Effector memory CD8-positive, alpha-beta T cell (primary cell): ENCODE data around the gene MTSS2.

ENCODE experiments used
- ATAC-seq: fragments of 150-1000 bp; cut with Tn5 transposase; replicated peaks from 2 replicates; pipeline ENCODE4 v1.10.0; 2021; ENCODE audit warnings: mild to moderate bottlenecking, moderate library complexity
- DNase-seq, 3 experiments: peaks; one replicate each; pipeline ENCODE4 v3.0.0; 2021
- H3K27ac Mint-ChIP-seq, 2 donors: one replicate each; pipeline ENCODE4 v1.8.0; 2022; ENCODE audit warnings: mild to moderate bottlenecking in 2 of 2, mixed read lengths in 2 of 2, moderate library complexity in 2 of 2
- H3K27me3 Mint-ChIP-seq, 2 donors: one replicate each; pipeline ENCODE4 v1.8.0; 2022; ENCODE audit warnings: mixed read lengths in 2 of 2
- H3K36me3 Mint-ChIP-seq: one replicate; pipeline ENCODE4 v1.8.0; 2022; ENCODE audit warnings: mild to moderate bottlenecking, moderate library complexity, mixed read lengths; ENCODE audit not compliant: insufficient read depth
- H3K4me1 Mint-ChIP-seq, 2 donors: one replicate each; pipeline ENCODE4 v1.8.0; 2022; ENCODE audit warnings: low read depth in 2 of 2, mixed read lengths in 2 of 2
- H3K4me3 Mint-ChIP-seq, 2 donors: one replicate each; pipeline ENCODE4 v1.8.0; 2022; ENCODE audit warnings: mild to moderate bottlenecking in 2 of 2, mixed read lengths in 2 of 2, moderate library complexity in 2 of 2
- H3K9me3 Mint-ChIP-seq, 2 donors: one replicate each; pipeline ENCODE4 v1.8.0; 2022; ENCODE audit warnings: mixed read lengths in 2 of 2

Gene MTSS2

DNA sequence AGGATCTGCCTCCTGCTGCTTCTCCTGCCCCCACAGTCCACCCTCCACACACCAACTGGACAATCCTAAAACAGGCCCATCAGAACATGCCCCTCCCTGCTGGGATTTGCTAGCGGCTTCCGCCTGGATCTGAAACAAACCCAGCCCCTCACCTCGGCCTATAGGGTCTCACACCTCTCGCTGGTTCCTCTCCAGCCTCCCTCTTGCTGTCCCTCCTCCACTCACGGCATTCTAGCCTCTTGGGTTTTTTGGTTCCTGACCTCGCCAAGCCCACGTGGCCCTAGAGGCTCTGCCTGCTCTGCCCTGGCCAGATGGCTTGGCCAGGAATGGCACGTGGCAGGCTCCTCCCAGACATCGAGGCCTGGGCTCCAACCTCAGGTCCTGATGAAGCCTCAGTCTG is 15.7 kb upstream of the MTSS2 start:
- DNase-seq = no peak
- H3K4me1 Mint-ChIP-seq = peaks cover 10 to 18% of the 10 kb centered on the region in 2 donors
- H3K4me3 Mint-ChIP-seq = no peak overlapping the region
- peak overlapping the region; percentile 74 to 82 for H3K27ac Mint-ChIP-seq
- H3K36me3 Mint-ChIP-seq = peaks cover 3% of the 10 kb centered on the region
- no peaks in the 10 kb centered on the region for H3K9me3 Mint-ChIP-seq
- no peaks in the 10 kb centered on the region for H3K27me3 Mint-ChIP-seq
- ATAC-seq = no peak

DNA sequence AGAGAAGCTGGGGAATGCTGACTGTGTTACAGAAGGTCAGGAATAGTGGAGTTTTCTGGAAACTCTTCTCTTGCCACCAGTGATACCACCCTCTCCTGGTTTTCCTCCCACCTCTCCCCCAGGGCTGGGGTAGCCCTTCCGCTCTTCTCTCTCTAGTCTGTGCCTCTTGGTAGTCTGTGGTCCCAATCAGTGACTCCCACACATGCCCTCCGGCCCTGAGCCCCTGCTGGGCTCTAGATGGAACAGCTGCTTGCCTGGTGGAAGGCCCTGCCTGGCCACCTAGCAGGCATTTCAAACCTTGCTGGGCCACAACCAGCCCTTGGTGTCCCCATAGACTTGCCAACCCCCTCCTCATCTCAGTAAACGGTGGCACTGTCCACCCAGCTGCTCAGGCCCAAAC is 15.2 kb upstream of the MTSS2 start:
- ATAC-seq (no peak), DNase-seq (no peak)
- Mint-ChIP-seq H3K27ac (peak overlapping the region in 1 of 2 donors; percentile 82), H3K27me3 (no peaks in the 10 kb centered on the region), H3K4me1 (peaks cover 16 to 19% of the 10 kb centered on the region in 2 donors), H3K9me3 (no peaks in the 10 kb centered on the region), H3K4me3 (no peak overlapping the region), H3K36me3 (no peaks in the 10 kb centered on the region)

DNA sequence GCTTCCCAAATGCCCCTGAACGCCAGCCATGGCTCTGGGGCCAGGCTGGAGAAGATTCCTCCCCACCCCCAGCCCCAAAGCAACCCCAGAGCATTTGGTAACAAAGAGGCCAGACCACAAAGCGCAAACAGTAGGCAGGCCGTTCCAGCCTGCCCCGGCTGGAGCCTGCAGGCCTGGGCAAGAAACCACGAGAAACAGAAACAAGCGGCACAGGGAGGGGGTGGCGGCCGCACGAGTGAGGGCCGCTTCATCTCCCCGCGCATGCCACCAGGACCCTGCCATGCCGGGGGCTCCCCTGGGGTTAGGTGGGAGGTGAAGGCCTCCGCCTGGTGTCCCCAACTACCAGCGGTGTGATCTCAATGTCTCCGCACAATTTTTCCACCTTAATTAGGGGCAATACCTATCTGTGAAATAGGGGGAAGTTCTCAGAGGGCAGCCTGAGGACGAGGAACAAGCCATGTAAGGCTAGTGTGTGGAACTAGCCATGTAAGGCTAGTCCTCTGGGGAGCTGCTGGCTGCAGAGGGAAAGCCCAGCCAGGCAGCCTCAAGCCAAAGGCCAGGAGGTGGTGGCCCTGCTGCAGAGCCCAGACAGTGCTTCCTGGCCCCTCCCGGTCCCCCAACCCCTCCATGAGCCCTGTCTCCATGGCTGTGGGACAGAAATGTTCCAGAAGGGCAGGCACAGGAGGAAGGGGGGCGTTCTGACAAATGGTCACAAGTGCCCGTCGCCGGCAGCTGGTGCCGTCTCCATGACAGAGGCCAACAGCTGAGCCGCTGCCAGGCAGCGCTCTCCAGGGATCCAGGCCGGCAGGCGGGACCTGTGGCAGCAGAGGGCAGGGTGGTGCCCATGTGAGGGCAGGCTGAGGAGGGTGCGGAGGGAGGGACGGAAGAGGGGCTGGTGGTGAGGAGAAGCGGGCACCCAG is 14.5 kb upstream of the MTSS2 start:
- Mint-ChIP-seq H3K36me3 (no peaks in the 10 kb centered on the region), H3K27ac (no peak overlapping the region), H3K9me3 (no peaks in the 10 kb centered on the region), H3K4me1 (peaks cover 22 to 25% of the 10 kb centered on the region in 2 donors), H3K27me3 (no peaks in the 10 kb centered on the region), H3K4me3 (no peak overlapping the region)
- no peak for DNase-seq
- no peak for ATAC-seq

DNA sequence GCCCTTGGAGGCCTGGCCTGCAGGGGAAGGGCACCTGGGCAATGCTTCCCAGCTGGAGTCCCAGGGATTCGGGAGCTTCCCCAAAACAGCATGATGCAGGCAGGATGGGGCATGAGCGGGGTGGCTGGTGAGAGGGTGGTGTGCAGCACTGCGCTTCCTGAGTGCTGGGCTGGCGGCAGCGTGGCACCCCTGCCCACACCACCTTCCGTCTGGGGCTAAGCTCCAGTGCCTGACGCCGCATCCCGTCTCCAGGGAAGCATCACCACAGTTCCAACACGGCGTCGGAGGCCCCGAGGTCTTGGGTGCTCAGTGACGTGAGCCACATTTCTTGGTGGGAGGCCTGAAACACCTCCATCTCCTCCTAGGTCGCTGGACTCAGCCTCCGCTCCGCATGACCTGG is 13.8 kb upstream of the MTSS2 start:
- H3K27ac Mint-ChIP-seq = no peak overlapping the region
- DNase-seq = no peak
- H3K36me3 Mint-ChIP-seq = no peaks in the 10 kb centered on the region

DNA sequence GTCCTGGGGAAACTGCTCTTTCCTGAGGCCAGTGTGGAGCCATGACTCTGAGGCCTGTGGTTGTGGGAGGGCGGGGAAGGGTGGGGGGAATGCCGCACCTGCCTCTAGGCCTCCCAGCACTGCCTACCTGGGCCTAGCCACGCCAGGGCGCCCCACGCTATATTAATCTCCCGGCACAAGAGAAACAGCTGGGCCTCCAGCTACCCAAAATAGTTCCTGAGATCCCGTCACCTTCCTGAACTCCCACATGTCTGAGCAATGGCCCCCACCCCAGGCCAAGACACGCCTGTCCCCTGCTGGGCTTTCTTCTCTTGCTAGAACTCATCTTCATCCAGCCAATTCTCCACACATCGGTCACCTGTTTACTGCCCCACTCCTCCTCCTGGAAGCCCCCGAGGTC is 13.0 kb upstream of the MTSS2 start:
- Mint-ChIP-seq H3K4me1 (peaks cover 24 to 27% of the 10 kb centered on the region in 2 donors), H3K9me3 (no peaks in the 10 kb centered on the region), H3K36me3 (no peaks in the 10 kb centered on the region), H3K4me3 (no peak overlapping the region), H3K27me3 (no peaks in the 10 kb centered on the region), H3K27ac (peak overlapping the region; percentile 28 to 88)
- DNase-seq = no peak
- ATAC-seq = no peak

More for the DNA sequence above, 13.8 kb upstream of the MTSS2 start:
- Mint-ChIP-seq H3K27me3 (no peaks in the 10 kb centered on the region), H3K4me1 (peaks cover 24 to 27% of the 10 kb centered on the region in 2 donors), H3K9me3 (no peaks in the 10 kb centered on the region), H3K4me3 (no peak overlapping the region)
- ATAC-seq = no peak

DNA sequence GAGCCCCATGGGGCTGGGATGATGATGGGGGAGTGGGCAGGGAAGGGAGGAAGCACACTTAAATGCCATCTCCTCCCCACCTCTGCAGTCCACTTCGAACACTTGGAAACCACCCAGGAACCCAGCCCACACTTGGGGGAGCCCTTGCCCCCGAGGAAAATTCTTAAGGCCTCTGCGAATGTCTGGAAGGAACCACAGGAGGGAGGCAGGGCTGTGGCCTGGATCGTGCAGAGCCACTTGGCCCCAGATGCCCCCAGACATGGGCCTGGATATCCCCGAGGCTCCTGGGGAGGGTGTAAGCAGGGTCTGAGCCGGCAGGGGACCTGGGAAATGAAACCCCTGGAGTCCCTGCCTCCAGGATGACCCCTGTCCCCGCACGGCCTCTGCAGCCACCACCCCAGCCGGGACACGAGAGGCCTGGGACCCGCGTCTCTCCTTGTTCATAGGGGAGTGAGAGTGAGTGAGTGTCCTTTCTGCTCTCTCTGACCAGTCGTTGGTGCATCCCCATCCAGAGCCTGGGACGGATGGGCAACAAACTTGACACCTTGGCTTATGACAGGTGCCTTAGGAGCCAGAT is 11.8 kb upstream of the MTSS2 start:
- no peak overlapping the region for H3K4me3 Mint-ChIP-seq
- DNase-seq (no peak), ATAC-seq (no peak)
- peaks cover 7% of the 10 kb centered on the region for H3K36me3 Mint-ChIP-seq
- H3K27ac Mint-ChIP-seq = peak overlapping the region; percentile 62 to 82
- H3K4me1 Mint-ChIP-seq = peaks cover 24 to 27% of the 10 kb centered on the region in 2 donors
- H3K9me3 Mint-ChIP-seq = no peaks in the 10 kb centered on the region
- H3K27me3 Mint-ChIP-seq = no peaks in the 10 kb centered on the region

DNA sequence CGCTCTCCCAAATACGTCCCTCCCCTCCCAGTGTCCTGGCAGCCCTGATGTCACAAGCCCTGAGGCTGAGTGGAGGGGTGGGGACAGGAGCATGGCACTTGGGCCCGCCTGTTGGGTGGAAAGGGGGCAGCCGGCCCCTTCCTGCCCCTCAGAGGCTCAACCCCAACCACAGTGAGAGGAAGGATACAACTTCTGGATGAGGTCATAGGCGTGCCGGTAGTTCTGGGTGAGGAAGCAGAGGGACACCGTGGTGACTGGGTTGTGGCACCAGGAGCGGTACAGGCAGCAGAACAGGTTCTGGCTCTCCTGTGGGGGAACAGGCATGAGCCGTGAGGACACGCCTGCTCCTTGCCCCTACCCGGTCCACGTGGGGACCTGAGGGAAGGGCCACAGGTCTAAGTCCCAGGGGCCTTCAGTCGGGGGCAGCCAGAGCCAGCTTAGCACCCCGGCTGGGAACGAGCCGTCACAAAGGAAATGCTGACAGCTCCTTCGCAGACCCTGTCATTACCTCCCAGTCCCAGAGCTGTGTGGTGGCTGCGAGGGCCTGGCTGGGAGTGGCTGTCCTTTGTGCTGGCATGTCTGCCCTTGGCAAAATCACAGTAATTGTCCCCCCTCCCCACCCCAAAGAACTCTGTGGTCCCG is 11.2 kb upstream of the MTSS2 start:
- peak; percentile 40 for ATAC-seq
- DNase-seq = no peak
- Mint-ChIP-seq H3K27me3 (no peaks in the 10 kb centered on the region), H3K36me3 (peaks cover 7% of the 10 kb centered on the region), H3K27ac (peak overlapping the region; percentile 62 to 82), H3K4me1 (peaks cover 23% of the 10 kb centered on the region in 2 donors), H3K9me3 (no peaks in the 10 kb centered on the region), H3K4me3 (no peak overlapping the region)

DNA sequence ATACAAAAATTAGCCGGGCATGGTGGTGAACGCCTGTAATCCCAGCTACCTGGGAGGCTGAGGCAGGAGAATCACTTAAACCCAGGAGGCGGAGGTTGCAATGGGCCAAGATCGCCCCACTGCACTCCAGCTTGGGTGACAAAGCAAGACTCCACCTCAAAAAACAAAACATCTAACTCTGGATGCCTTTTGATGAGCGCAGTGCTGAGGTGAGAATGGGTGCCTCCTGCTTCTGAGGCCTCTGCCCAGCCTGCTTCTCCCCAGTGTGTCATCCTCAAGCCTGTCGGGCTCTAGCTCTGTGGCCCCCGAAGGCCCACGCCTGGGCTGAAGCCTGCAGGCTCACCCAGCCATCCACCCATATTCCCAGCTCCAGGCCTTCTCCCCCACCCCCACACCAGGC is 10.5 kb upstream of the MTSS2 start:
- ATAC-seq (no peak), DNase-seq (no peak)
- Mint-ChIP-seq H3K27ac (peak overlapping the region; percentile 62 to 82), H3K4me3 (no peak overlapping the region), H3K4me1 (peaks cover 18% of the 10 kb centered on the region in 2 donors), H3K9me3 (no peaks in the 10 kb centered on the region), H3K36me3 (peaks cover 7% of the 10 kb centered on the region), H3K27me3 (no peaks in the 10 kb centered on the region)

DNA sequence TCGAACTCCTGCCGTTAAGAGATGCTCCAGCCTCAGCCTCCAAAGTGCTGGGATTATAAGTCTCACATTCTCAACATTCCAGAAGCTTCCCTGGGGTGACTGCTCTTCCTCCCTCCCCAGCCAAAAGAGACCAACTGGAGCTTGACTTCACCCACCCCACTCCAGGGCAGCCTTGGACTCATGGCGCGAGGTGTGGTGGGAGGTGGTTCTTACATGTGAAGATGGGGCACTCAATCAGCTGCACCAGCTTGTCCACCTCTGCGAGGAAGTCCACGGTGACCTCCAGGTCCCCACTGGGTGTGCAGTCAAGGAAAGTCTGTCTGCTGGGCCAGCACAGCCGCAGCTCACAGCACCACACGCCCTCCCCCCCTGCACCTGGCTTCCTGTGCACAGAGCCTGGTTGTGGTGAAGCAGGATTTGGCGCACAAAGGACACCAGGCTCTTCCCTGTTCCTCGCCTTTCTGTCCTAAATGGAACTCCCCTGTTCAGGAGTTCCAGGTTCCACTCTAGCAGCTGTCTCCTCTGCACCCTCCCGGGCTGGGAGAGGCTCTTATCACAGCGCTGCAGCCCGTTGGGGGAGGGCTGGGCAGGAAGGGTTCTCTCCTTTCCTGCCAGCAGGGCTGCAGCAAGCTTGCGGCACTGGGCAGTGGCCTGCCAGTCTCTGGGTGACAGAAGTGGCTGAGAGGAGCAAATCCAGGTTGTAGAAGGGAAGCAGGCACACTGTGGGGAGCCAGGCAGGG is 9.6 kb upstream of the MTSS2 start:
- Mint-ChIP-seq H3K27me3 (no peaks in the 10 kb centered on the region), H3K27ac (peak overlapping the region; percentile 62 to 82), H3K36me3 (peaks cover 7% of the 10 kb centered on the region), H3K4me3 (peak overlapping the region; percentile 9 to 44), H3K4me1 (peaks cover 18% of the 10 kb centered on the region in 2 donors), H3K9me3 (no peaks in the 10 kb centered on the region)
- no peak for DNase-seq
- ATAC-seq = peak; percentile 26

DNA sequence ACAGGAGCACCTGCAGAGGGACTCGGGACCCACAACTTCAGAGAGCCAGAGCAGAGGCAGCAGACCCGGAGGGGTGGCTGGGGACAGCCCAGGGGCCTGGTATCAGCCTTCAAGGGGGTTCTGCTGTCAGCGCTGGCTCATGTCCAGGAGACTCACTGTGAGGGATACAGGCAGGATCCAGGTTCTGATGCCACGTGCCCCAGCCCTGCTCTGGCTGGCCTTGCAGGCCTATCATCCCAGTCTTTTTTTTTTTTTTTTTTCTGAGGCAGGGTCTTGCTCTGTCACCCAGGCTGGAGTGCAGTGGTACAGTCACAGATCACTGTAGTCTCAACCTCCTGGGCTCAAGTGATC is 9.0 kb upstream of the MTSS2 start:
- Mint-ChIP-seq H3K36me3 (peaks cover 7% of the 10 kb centered on the region), H3K27me3 (no peaks in the 10 kb centered on the region), H3K4me3 (no peak overlapping the region), H3K27ac (peak overlapping the region; percentile 62 to 82), H3K9me3 (no peaks in the 10 kb centered on the region), H3K4me1 (peaks cover 18 to 19% of the 10 kb centered on the region in 2 donors)
- DNase-seq (no peak), ATAC-seq (no peak)

DNA sequence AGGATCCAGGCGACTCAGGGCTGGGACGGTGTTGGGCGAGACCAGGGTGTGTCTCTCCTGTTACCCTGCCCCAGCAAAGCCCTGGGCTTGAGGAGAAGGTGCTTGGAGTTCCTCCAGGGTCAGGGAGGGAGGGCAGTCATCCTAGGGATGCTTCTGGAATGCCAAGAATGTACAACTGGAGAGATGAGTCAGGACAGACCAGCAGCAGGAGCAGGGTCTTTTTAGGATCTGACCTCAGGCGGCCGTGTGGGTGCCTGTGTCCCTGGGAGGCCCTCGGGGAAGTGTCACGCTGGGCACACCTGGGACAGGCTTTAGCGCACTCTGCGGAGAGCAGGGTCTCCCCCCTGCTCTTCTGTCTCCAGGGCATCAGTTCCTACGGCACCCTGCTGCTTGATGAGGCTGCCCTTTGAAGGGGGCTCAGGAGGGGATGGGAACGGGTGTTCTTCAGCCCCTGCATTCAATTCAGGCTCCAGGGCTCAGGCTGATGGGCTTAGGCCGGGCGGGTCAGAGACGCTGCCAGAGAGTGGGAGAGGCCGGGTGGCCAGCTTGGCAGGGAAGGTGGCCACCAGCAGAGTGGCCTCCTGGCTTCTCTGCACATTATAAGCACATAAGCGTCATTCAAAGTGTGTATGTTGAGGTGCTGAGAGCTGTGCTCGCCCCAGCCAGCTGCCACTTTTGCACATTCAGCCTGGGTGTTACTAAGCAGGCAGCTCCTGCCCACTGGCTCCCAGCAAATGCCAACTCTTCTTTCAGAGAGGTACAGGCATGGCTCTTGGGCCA is 8.4 kb upstream of the MTSS2 start:
- no peaks in the 10 kb centered on the region for H3K9me3 Mint-ChIP-seq
- no peaks in the 10 kb centered on the region for H3K27me3 Mint-ChIP-seq
- peaks cover 7% of the 10 kb centered on the region for H3K36me3 Mint-ChIP-seq
- H3K27ac Mint-ChIP-seq = no peak overlapping the region
- ATAC-seq = no peak
- DNase-seq = no peak
- no peak overlapping the region for H3K4me3 Mint-ChIP-seq
- peaks cover 17 to 18% of the 10 kb centered on the region in 2 donors for H3K4me1 Mint-ChIP-seq

DNA sequence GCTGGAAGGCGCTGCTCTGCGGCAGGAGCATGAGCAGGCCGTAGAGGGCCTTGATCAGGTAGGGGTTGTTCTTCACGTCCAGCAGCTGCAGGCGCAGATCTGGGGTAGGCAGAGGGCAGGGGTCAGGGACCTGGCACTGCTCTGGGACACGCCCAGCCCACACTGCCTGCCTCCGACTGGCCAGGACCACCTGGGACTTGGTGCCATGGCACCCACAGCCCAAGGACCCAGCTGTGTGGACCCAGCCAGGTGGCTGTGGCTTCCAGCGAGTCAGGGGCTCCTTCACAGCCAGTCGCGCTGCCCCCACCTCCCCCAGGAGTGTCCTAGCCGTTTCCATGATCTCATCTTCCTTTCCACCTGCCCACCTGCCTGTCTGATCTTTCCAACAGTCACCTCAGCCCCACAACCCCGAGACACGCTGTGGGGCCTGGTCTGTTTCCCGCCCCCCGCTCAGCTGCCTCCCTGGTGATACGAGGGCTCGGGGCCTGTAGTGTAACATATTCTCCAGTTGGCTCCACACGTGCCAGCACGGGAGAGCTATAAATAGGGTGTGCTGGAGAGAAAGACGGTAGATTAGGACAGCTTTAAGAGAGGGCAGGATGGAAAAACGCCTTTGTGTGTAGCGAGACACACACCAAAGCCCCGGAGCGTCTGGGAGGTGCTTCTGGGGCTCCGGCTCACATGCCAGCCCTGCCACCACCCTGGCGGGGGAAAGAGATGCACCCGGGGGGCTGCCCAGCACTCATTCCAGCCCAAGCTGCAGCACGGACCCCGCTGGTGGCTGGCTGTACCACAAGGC is 7.2 kb upstream of the MTSS2 start:
- Mint-ChIP-seq H3K27ac (peak overlapping the region in 1 of 2 donors; percentile 55), H3K4me1 (peaks cover 13 to 18% of the 10 kb centered on the region in 2 donors), H3K4me3 (no peak overlapping the region), H3K36me3 (peaks cover 7% of the 10 kb centered on the region), H3K27me3 (no peaks in the 10 kb centered on the region), H3K9me3 (no peaks in the 10 kb centered on the region)
- ATAC-seq = no peak
- no peak for DNase-seq
